Endothelial cell of umbilical vein (primary cell): Measurements from ENCODE around the gene OLA1. TPM values are rescaled to one million over a fixed set of nuclear protein-coding genes. Genes with fewer than 3 reads are reported as not detected.

Source experiments
- BruUV-seq: library from RNA; stranded (reverse); fragments of 400-500 nt; replicated peaks from 2 replicates; lab custom pipeline; 2021; lab: Mats Ljungman, UMichigan
- CTCF ChIA-PET: fragments of 300-600, 350-600 bp; sonication (Branson Sonifier 250); formaldehyde crosslinking; loops from one replicate; lab custom pipeline; 2021; ENCODE audit warnings: antibody characterized with exemption, inconsistent platforms; lab: Charles Lee
- POLR2A ChIA-PET: fragments of 300-600, 350-600 bp; sonication (Branson Sonifier 250); formaldehyde crosslinking; loops from one replicate; lab custom pipeline; 2021; ENCODE audit warnings: antibody characterized with exemption, inconsistent platforms; lab: Charles Lee
- DNase-seq: peaks from one replicate; pipeline ENCODE4 v3.0.0-alpha.2; 2011; ENCODE audit warnings: low read depth, low spot score
- FAIRE-seq: peaks from 2 replicates; lab custom pipeline; 2011; peaks lifted over from hg19 to GRCh38; lab: Jason Lieb, UNC
- H2AFZ ChIP-seq: 2 replicates; pipeline ENCODE4 v1.6.0; 2012; ENCODE audit warnings: low read depth, low read length, control low read depth, inconsistent platforms
- H3K27ac ChIP-seq: 2 replicates; pipeline ENCODE4 v1.5.1; 2011; ENCODE audit warnings: low read depth, mild to moderate bottlenecking, control low read depth, low read length, moderate library complexity; ENCODE audit not compliant: insufficient read depth
- H3K27me3 ChIP-seq, 2 experiments: 2 replicates each; pipeline versions ENCODE4 v1.6.0 to v1.6.1; 2011; ENCODE audit warnings: low read length in 2 of 2, mixed read lengths in 1 of 2; ENCODE audit not compliant: control insufficient read depth in 2 of 2, insufficient read depth in 2 of 2
- H3K36me3 ChIP-seq, 2 experiments: 2 replicates in 1 of 2; 3 replicates in 1 of 2; pipeline ENCODE4 v1.5.1; 2011; ENCODE audit warnings: low read length in 2 of 2, mild to moderate bottlenecking in 1 of 2, moderate library complexity in 1 of 2; ENCODE audit not compliant: control insufficient read depth in 2 of 2, insufficient read depth in 2 of 2; ENCODE audit errors: extremely low read depth in 1 of 2
- H3K4me1 ChIP-seq: 3 replicates; pipeline ENCODE4 v1.5.1; 2011; ENCODE audit warnings: mild to moderate bottlenecking, low read length; ENCODE audit not compliant: control insufficient read depth, insufficient read depth; ENCODE audit errors: extremely low read depth
- H3K4me2 ChIP-seq: 2 replicates; pipeline ENCODE4 v1.6.1; 2011; ENCODE audit warnings: low read length, control low read depth, mixed read lengths; ENCODE audit not compliant: insufficient read depth
- H3K4me3 ChIP-seq, 3 experiments: fragments of 200-600 bp in 1 of 3; sonication (generic), shearing (Covaris generic) in 1 of 3; replicated peaks in 1 of 3; 2 replicates each; pipeline ENCODE4 v1.5.1; 2011 to 2016; ENCODE audit warnings: control low read depth in 3 of 3, low read length in 3 of 3, mild to moderate bottlenecking in 2 of 3, inconsistent platforms in 1 of 3, low read depth in 1 of 3, moderate library complexity in 1 of 3; ENCODE audit not compliant: insufficient read depth in 1 of 3
- H3K79me2 ChIP-seq: 2 replicates; pipeline ENCODE4 v1.6.0; 2012; ENCODE audit warnings: low read length, inconsistent platforms; ENCODE audit not compliant: control insufficient read depth, insufficient read depth
- H3K9ac ChIP-seq: replicated peaks from 2 replicates; pipeline ENCODE3; 2011; ENCODE audit warnings: low read length, control low read depth; ENCODE audit not compliant: insufficient read depth; ENCODE audit errors: extremely low read depth
- H3K9me1 ChIP-seq: replicated peaks from 3 replicates; pipeline ENCODE4 v1.6.0; 2011; ENCODE audit warnings: mild to moderate bottlenecking, low read length; ENCODE audit not compliant: control insufficient read depth, insufficient read depth; ENCODE audit errors: extremely low read depth
- H3K9me3 ChIP-seq: replicated peaks from 2 replicates; pipeline ENCODE4 v1.5.1; 2012; ENCODE audit warnings: low read length, inconsistent platforms; ENCODE audit not compliant: control insufficient read depth, insufficient read depth
- H4K20me1 ChIP-seq: replicated peaks from 2 replicates; pipeline ENCODE3; 2011; ENCODE audit warnings: mild to moderate bottlenecking, low read length; ENCODE audit not compliant: control insufficient read depth, insufficient read depth; ENCODE audit errors: extremely low read depth
- CTCF ChIP-seq, 2 donors: IDR thresholded peaks; 1 replicate in 1 of 2; 2 replicates in 1 of 2; pipeline ENCODE4 v1.5.1; 2011; ENCODE audit warnings: low read length in 2 of 2, mild to moderate bottlenecking in 2 of 2, moderate library complexity in 2 of 2, control low read depth in 1 of 2, inconsistent platforms in 1 of 2, low read depth in 1 of 2; ENCODE audit not compliant: insufficient read depth in 1 of 2; ENCODE audit errors: extremely low read depth in 1 of 2
- EZH2 ChIP-seq: IDR thresholded peaks from 2 replicates; pipeline ENCODE4 v1.6.1; 2012; ENCODE audit warnings: borderline replicate concordance, low read depth, mild to moderate bottlenecking, moderate library complexity, low read length, inconsistent platforms; ENCODE audit not compliant: severe bottlenecking
- FOS ChIP-seq: IDR thresholded peaks from 2 replicates; pipeline ENCODE4 v1.6.1; 2011; ENCODE audit warnings: mild to moderate bottlenecking, low read length, moderate library complexity, borderline replicate concordance; ENCODE audit not compliant: insufficient read depth
- GATA2 ChIP-seq: IDR thresholded peaks from 2 replicates; pipeline ENCODE4 v1.7.0; 2011; ENCODE audit warnings: low read depth, mild to moderate bottlenecking, moderate library complexity, mixed read lengths, low read length; ENCODE audit not compliant: insufficient read length, insufficient read depth
- MYC ChIP-seq: IDR thresholded peaks from one replicate; pipeline ENCODE4 v1.6.1; 2011; ENCODE audit warnings: mild to moderate bottlenecking, low read depth, low read length
- POLR2A ChIP-seq: IDR thresholded peaks from 2 replicates; pipeline ENCODE4 v1.6.1; 2012; ENCODE audit warnings: low read depth, mild to moderate bottlenecking, control low read depth, low read length
- POLR2AphosphoS5 ChIP-seq: IDR thresholded peaks from 2 replicates; pipeline ENCODE4 v1.6.1; 2012; ENCODE audit warnings: low read depth, mild to moderate bottlenecking, control low read depth, low read length, moderate library complexity; ENCODE audit not compliant: insufficient read depth
- dilution Hi-C: fragments of 300-500 bp; cut with MboI; formaldehyde crosslinking; loops from one replicate; pipeline ENCODE4 v1.15.0; 2019; ENCODE audit warnings: low sequenced_read_pairs; ENCODE audit not compliant: extremely low pct_ligation_motif_present
- intact Hi-C: fragments of 100-400 bp; cut with micrococcal nuclease; formaldehyde crosslinking; loops from one replicate; pipeline ENCODE4 v1.10.0; 2022
- polyA plus RNA-seq, 4 experiments: library from polyadenylated mRNA; depleted of rRNA in 3 of 4; stranded (reverse) in 3 of 4; unstranded in 1 of 4; fragments of >200 nt; gene quantifications; 2 replicates each; pipeline versions ENCODE4 v1.2.1 to v1.2.3, GENCODE V29; 2011 to 2012; ENCODE audit warnings: missing spikeins in 1 of 4
- total RNA-seq: library from RNA; stranded (reverse); gene quantifications from 2 replicates; pipeline ENCODE4 v1.2.3, GENCODE V29; 2021
- TF ChIP-seq, protein P1 (sequence below): IDR thresholded peaks from 2 replicates; pipeline ENCODE4 v1.6.1; 2011; ENCODE audit not compliant: insufficient read depth, insufficient read length

The OLA1 gene
- total and polyA plus RNA-seq, 2 donors (not counting 3 experiments of a cell fraction or from before 2014, with no cell fraction given) = 30.6 to 93.9 TPM

- ChIA-PET POLR2A (no interaction called here), CTCF (interaction anchor here (1.5 to 1.7 kb wide), 2 partner anchors 12 to 21 kb away, joined by 3 to 5 read pairs; no protein-coding TSS in a partner anchor)
- Histone ChIP-seq H3K36me3 (no peaks in the 10 kb centered on the region), H3K9ac (no peak overlapping the region), H4K20me1 (no peaks in the 10 kb centered on the region), H3K9me3 (no peaks in the 10 kb centered on the region), H2AFZ (no peak overlapping the region), H3K27me3 (peaks cover 2 to 8% of the 10 kb centered on the region in 2 experiments), H3K4me1 (peaks cover 15% of the 10 kb centered on the region), H3K9me1 (no peaks in the 10 kb centered on the region), H3K4me2 (no peak overlapping the region), H3K27ac (no peak overlapping the region), H3K79me2 (no peaks in the 10 kb centered on the region), H3K4me3 (no peak overlapping the region)
- dilution Hi-C loops = no loop called here
- no peak for DNase-seq
- intact Hi-C loops = loop anchor here (2.0 to 5.0 kb wide), 2 partner anchors 279 to 481 kb away; no protein-coding TSS in a partner anchor
- TF ChIP-seq POLR2A (no peak), EZH2 (no peak), CTCF (IDR thresholded peaks at IDR 0.05; ENCODE audit: extremely low read depth in 1 of 2, insufficient read depth in 1 of 2, low read depth in 1 of 2, low read length in 2 of 2) (no peak), FOS (no peak), MYC (no peak), POLR2AphosphoS5 (no peak), GATA2 (no peak)
- TF ChIP-seq, protein P1, sequence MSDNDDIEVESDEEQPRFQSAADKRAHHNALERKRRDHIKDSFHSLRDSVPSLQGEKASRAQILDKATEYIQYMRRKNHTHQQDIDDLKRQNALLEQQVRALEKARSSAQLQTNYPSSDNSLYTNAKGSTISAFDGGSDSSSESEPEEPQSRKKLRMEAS = no peak
- FAIRE-seq = no peak
- no TSS peak for BruUV-seq
Observed at GRCh38 chr2:174058026-174058425, 190.3 kb downstream of the OLA1 start.
